GM20000 (cell line): ENCODE results near the gene ANKRD27.
"Not testable (repeated sequence)": the region's sequence is repeated elsewhere in the genome, so short reads cannot be mapped to it uniquely, and the experiment has no call there.

Source experiments
- DNase-seq: peaks from one replicate; pipeline ENCODE4 v3.0.0; 2012; ENCODE audit warnings: low spot score
- TF ChIP-seq, protein P1 (sequence below): IDR thresholded peaks from 2 replicates; pipeline ENCODE4 v1.5.1; 2012; ENCODE audit warnings: mild to moderate bottlenecking, control low read depth; ENCODE audit errors: extremely low read depth, missing control alignments

ANKRD27 gene

DNA sequence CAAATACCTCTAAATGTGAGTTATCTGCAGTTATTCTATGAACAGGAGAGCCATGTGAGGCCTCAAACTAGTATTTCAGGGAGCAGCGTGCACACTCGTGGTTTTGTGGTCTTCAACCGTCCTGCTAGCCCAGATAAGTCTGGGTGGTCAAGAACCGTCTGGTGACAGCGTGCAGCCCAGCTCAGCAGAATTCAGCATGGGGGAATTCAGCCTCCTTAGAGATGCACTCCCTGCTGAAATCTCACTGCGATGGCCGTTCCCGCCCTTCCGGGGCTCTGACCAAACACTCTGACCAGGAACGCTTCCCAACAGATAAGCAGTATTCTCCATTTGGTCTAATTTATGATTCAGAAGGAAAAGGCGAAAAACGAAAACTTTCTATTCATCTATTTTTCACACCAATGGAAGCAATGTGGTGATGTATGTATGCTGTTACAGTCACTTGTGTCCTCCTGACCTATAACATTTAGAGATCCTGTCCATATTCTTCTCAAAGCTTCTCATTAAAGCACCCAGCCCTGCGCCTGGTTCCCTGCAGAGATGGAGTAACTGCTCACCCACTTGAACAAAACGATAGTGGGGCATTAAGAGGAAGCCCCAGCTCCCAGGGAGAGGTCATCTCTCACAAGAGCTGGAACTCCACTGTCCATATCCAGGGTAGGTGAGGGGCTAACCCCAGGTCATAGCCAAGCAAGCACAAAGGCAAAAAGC is 2.9 kb downstream of the ANKRD27 start:
- no peak for DNase-seq
- TF ChIP-seq, protein P1, sequence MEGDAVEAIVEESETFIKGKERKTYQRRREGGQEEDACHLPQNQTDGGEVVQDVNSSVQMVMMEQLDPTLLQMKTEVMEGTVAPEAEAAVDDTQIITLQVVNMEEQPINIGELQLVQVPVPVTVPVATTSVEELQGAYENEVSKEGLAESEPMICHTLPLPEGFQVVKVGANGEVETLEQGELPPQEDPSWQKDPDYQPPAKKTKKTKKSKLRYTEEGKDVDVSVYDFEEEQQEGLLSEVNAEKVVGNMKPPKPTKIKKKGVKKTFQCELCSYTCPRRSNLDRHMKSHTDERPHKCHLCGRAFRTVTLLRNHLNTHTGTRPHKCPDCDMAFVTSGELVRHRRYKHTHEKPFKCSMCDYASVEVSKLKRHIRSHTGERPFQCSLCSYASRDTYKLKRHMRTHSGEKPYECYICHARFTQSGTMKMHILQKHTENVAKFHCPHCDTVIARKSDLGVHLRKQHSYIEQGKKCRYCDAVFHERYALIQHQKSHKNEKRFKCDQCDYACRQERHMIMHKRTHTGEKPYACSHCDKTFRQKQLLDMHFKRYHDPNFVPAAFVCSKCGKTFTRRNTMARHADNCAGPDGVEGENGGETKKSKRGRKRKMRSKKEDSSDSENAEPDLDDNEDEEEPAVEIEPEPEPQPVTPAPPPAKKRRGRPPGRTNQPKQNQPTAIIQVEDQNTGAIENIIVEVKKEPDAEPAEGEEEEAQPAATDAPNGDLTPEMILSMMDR = no peak

DNA sequence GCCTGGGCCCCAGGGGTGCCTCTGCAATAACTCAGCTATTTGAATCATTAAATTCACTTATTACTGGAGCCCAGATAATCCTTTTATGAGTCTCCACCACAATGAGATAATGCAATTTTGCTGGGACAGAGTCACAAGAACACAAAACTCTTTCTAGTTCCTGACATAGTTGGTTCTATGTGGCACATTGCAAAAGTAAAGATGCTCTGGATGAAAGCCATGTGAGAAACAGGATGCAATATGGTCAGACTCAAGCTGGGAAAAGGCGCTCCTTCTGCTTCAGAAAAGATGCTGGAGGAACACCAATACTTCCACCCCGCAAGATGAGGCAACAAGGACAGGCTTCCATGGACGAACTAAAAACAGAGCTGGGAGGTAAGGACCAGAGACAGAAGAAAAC is 5.7 kb downstream of the ANKRD27 start:
- DNase-seq = no peak
- TF ChIP-seq, protein P1 = no peak

DNA sequence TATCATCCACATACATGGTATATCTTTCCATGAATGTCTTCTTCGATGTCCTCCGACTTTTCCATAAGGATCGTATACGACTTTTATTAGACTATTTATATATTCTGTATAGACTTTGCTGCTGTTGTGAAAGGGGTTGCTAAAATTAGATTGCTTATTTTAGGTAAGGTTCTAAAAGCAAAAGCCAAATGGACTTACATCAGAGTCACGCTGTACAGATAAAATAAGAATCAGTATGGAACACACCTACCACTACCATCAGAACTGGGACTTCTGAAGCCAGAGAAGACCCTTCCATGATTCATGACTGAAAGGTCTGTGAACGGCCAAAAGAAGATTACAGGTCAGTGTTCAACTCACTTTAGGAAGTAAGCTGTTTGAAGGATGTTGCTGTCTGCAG is 8.9 kb downstream of the ANKRD27 start:
- TF ChIP-seq, protein P1 = no peak

DNA sequence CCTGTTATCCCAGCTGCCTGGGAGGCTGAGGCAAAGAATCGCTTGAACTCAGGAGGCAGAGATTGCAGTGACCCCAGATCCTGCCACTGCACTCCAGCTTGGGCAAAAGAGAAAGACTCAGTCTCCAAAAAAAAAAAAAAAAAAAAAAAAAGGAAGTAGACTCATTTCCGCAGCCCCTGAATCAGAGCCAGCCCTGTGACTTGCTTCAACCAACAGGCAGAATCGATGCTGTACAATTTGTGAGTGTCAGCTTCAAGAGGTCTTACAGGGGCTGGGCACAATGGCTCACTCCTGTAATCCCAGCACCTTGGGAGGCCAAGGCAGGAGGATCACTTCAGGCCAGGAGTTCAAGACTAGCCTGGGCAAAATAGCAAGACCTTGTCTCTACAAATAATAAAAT is 12.8 kb downstream of the ANKRD27 start:
- TF ChIP-seq, protein P1 = no peak
- no peak for DNase-seq

More for the DNA sequence above, 8.9 kb downstream of the ANKRD27 start:
- DNase-seq = no peak

DNA sequence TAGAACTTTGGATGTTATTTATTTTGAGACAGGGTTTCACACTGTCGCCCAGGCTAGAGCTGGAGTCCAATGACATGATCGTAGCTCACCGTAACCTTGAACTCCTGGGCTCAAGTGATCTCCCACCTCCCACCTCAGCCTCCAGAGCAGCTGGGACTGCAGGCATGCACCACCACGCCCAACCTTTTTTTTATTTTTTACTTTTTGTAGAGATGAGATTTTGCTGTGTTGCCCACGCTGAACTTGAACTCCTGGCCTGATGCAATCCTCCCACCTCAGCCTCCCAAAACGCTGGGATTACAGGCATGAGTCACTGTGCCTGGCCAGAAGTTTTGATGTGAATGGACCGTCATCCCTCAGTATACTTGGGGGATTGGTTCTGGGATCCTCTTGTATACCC is 13.7 kb downstream of the ANKRD27 start:
- no peak for DNase-seq
- TF ChIP-seq, protein P1 = no peak

DNA sequence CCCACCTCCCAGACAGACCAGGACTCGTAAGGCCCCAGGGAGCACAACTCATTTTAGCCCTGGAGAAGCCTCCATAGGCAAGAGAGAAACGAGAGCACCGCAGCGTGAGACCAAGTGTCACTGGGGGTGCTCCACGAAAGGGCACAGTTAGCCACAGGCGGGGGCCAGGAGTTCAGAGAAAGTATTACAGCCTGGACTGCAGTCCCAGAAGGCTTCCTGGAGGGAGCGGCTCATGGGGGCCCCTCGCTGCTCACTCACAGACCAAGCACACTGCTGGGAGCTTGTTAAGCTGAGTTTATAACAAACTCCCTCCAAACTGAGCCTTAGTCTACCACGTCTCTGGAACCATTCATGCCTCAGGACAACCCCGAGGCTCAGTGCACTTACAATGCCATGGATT is 16.5 kb downstream of the ANKRD27 start:
- TF ChIP-seq, protein P1 = no peak
- no peak for DNase-seq

DNA sequence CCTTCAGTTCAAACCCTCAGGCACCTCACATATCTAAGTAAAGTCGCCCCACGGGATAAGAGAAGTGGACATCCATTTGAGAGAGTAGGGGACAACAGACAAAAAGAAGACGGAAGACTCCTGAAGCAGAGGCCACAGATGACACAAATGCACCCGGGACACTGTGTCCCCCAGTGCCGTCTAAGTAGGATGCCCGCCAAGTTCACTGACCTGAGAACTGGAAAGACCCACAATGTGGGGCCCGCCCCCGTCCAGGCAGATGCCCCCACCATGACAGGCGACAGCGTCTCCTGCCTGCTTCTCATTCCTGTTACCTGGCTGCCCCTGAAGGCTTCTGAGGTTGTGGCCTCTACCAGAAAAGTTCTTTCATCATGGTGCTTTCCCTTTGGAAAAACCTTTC is 16.9 kb downstream of the ANKRD27 start:
- no peak for DNase-seq
- TF ChIP-seq, protein P1 = no peak

DNA sequence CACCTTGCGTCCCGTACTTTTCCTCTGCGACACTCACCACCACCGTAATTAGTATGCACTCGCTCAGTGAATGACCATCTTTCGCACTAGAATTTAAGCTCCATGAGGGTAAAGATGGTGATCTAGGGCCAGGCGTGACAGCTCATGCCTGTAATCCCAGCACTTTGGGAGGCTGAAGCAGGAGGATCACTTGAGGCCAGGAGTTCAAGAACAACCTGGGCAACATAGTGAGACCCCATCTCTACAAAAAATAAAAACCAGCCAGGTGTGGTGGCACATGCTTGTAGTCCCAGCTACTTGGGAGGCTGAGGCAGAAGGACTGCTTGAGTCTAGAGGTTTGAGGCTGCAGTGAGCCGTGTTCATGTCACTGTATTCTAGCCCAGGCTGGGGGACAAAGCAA is 18.6 kb downstream of the ANKRD27 start:
- not testable (repeated sequence) for DNase-seq
